Left lung (tissue), 10 donors: ENCODE results near the gene METTL1. TPM values are rescaled to one million over a fixed set of nuclear protein-coding genes. Genes with fewer than 3 reads are reported as not detected.
"Not testable (repeated sequence)": the region's sequence is repeated elsewhere in the genome, so short reads cannot be mapped to it uniquely, and the experiment has no call there.

ENCODE experiments used
- ATAC-seq: fragments of 200-7000 bp; cut with Tn5 transposase; one replicate; pipeline ENCODE4 v1.9.1; 2020; ENCODE audit warnings: moderate library complexity
- DNase-seq, 4 donors: peaks; one replicate each; pipeline ENCODE4 v3.0.0-alpha.2; 2013 to 2020
- H3K27ac ChIP-seq, 2 donors: fragments of 200-600 bp; sonication (generic) in 1 of 2; one replicate each; pipeline versions ENCODE4 v1.5.0 to v1.8.0; 2020 to 2021
- H3K27me3 ChIP-seq, 2 donors: fragments of 200-600 bp; sonication (generic) in 1 of 2; one replicate each; pipeline versions ENCODE4 v1.5.0 to v1.8.0; 2020 to 2021
- H3K36me3 ChIP-seq, 2 donors: fragments of 200-600 bp; sonication (generic) in 1 of 2; one replicate each; pipeline versions ENCODE4 v1.5.0 to v1.8.0; 2020 to 2021
- H3K4me1 ChIP-seq, 2 donors: fragments of 200-600 bp; one replicate each; pipeline ENCODE4 v1.8.0; 2021
- H3K4me3 ChIP-seq, 2 donors: fragments of 200-600 bp; sonication (generic) in 1 of 2; one replicate each; pipeline versions ENCODE4 v1.5.0 to v1.8.0; 2020 to 2021; ENCODE audit warnings: mild to moderate bottlenecking in 1 of 2
- H3K9me3 ChIP-seq, 2 donors: fragments of 200-600 bp; sonication (generic) in 1 of 2; one replicate each; pipeline versions ENCODE4 v1.5.0 to v1.8.0; 2020 to 2021
- intact Hi-C, 2 donors: fragments of 100-400 bp; cut with DNase I; formaldehyde crosslinking; loops; one replicate each; pipeline versions ENCODE4 v1.11.2 to v1.14.2; 2022
- polyA plus RNA-seq, 6 donors: library from polyadenylated mRNA; unstranded; fragments of 120-200 nt; gene quantifications; one replicate each; pipeline ENCODE4 v1.2.1, GENCODE V29; 2013; ENCODE audit not compliant: insufficient read length in 6 of 6
- total RNA-seq, 2 donors: library from RNA; stranded (reverse); fragmentation: NEBNext Ultra II Directional; extraction: Animal tissue kit (Norgen Biotek cat#: 25700); gene quantifications; one replicate each; pipeline ENCODE4 v1.2.1, GENCODE V29; 2021
- TF ChIP-seq, protein P1 (sequence below), 2 donors: fragments of 200-600 bp; sonication (generic) in 1 of 2; IDR thresholded peaks; one replicate each; pipeline versions ENCODE4 v1.5.0 to v1.8.0; 2021; ENCODE audit warnings: antibody characterized with exemption in 2 of 2
- donor health status: DM: no; HTN: yes; CAD: no.
- donor health status: DM: no; HTN: no; CAD: no.

The METTL1 gene
- total and polyA plus RNA-seq, 8 donors: 17.3 to 40.2 (median 30.6) TPM

DNA sequence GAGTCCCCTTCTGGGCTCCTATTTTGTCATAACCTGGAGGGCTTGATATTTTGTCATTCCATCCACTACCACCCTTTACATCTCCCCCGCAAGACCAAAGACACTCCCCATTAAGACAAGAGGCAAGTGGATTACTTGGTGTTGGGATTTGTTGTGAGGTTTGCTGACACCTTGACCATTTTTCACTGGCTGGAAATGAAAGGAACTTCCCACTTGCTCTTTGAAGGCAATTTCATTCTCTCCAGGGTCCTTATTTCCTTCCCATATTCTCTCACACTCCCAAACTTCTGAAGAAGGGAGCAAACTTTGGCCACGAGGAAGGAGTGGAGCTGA is 48.3 kb downstream of the METTL1 start:
- Histone ChIP-seq H3K9me3 (no peaks in the 10 kb centered on the region), H3K27me3 (peaks cover 0 to 7% of the 10 kb centered on the region in 2 donors), H3K36me3 (peaks cover 0 to 66% of the 10 kb centered on the region in 2 donors), H3K27ac (no peak overlapping the region), H3K4me3 (no peak overlapping the region), H3K4me1 (peaks cover 4 to 6% of the 10 kb centered on the region in 2 donors)
- DNase-seq (no peak), ATAC-seq (no peak)
- intact Hi-C loops: no loop called here
- TF ChIP-seq, protein P1, sequence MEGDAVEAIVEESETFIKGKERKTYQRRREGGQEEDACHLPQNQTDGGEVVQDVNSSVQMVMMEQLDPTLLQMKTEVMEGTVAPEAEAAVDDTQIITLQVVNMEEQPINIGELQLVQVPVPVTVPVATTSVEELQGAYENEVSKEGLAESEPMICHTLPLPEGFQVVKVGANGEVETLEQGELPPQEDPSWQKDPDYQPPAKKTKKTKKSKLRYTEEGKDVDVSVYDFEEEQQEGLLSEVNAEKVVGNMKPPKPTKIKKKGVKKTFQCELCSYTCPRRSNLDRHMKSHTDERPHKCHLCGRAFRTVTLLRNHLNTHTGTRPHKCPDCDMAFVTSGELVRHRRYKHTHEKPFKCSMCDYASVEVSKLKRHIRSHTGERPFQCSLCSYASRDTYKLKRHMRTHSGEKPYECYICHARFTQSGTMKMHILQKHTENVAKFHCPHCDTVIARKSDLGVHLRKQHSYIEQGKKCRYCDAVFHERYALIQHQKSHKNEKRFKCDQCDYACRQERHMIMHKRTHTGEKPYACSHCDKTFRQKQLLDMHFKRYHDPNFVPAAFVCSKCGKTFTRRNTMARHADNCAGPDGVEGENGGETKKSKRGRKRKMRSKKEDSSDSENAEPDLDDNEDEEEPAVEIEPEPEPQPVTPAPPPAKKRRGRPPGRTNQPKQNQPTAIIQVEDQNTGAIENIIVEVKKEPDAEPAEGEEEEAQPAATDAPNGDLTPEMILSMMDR (IDR thresholded peaks at IDR 0.05): no peak

DNA sequence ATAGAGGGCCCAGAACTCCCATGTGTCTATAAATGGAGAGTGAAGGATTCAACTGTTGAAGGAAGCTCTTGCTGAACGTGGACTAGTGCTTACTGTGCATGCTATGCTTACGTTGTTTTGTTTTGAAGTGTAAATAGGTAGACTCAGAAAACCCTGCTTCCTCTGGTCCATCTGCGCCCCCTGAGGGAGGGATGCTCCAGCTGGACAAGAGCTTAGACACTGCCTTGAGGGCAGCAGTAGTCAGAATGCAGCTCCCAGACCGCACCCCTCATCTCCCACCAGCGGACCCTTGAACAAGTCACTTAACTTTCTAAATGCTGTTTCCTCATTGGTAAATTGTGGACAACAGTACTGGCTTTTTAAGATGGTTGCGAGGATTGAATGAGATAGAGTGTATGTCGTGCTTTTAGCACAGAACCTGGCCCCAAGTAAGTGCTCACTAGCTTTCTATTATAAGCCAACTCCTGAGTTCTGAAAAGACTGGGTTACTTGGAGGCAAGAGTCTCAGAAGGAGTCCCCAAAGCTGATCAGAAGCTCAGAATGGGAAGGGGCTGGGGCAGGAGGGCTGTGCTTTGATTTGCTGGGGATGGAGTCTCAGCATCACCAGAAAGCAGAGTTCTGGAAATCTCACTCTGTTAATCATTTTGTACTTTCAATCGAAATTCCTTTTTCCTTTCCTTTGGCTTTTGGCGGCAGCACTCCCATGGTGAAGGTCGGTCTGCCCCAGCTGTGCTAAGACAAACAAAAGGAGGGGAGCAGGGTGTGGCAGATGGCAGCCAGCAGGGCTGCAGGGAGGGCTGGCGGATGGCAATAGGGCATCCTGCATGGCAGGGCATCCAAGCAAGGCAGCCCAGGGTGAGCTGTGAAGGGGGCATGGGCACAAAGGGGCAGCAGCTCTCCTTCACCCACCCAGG is 48.9 kb downstream of the METTL1 start:
- intact Hi-C loops: no loop called here
- TF ChIP-seq, protein P1 (IDR thresholded peaks at IDR 0.05): no peak
- Histone ChIP-seq H3K36me3 (peaks cover 0 to 66% of the 10 kb centered on the region in 2 donors), H3K27me3 (peaks cover 0 to 7% of the 10 kb centered on the region in 2 donors), H3K4me1 (peaks cover 4 to 6% of the 10 kb centered on the region in 2 donors), H3K4me3 (no peak overlapping the region), H3K27ac (no peak overlapping the region), H3K9me3 (no peaks in the 10 kb centered on the region)
- DNase-seq: no peak
- ATAC-seq: no peak

DNA sequence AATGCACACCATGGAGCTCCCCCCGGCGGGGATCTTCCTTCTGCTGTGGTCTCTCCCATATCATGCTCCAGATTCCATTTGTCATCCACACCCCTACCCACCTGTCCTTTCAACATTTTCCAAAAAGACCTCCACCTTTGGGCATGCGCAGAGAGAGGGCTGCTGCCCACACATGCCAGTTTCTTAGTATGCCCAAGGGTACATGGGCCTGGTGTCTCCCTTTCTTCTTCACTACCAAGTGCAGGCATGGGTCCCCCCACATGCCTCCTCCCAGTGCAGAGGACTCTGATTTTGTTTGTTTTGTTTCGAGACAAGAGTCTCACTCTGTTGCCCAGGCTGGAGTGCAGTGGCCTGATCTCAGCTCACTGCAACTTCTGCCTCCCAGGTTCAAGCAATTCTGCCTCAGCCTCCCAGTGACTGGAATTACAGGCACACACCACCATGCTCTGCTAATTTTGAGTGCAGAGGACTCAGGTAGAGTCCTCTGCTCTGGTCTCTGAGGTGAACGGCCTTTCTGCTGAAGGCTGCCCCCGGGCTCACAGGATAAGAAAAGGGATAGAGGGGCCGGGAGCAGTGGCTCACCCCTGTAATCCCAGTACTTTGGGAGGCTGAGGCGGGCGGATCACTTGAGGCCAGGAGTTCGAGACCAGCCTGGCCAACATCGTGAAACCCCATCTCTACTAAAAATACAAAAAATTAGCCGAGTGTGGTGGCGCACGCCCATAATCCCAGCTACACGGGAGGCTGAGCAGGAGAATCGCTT is 49.9 kb downstream of the METTL1 start:
- ATAC-seq, H3K4me3 ChIP-seq, H3K4me1 ChIP-seq, intact Hi-C loops, H3K27ac ChIP-seq, DNase-seq, H3K27me3 ChIP-seq, H3K9me3 ChIP-seq: not testable (repeated sequence)
- peaks cover 0 to 66% of the 10 kb centered on the region in 2 donors for H3K36me3 ChIP-seq

DNA sequence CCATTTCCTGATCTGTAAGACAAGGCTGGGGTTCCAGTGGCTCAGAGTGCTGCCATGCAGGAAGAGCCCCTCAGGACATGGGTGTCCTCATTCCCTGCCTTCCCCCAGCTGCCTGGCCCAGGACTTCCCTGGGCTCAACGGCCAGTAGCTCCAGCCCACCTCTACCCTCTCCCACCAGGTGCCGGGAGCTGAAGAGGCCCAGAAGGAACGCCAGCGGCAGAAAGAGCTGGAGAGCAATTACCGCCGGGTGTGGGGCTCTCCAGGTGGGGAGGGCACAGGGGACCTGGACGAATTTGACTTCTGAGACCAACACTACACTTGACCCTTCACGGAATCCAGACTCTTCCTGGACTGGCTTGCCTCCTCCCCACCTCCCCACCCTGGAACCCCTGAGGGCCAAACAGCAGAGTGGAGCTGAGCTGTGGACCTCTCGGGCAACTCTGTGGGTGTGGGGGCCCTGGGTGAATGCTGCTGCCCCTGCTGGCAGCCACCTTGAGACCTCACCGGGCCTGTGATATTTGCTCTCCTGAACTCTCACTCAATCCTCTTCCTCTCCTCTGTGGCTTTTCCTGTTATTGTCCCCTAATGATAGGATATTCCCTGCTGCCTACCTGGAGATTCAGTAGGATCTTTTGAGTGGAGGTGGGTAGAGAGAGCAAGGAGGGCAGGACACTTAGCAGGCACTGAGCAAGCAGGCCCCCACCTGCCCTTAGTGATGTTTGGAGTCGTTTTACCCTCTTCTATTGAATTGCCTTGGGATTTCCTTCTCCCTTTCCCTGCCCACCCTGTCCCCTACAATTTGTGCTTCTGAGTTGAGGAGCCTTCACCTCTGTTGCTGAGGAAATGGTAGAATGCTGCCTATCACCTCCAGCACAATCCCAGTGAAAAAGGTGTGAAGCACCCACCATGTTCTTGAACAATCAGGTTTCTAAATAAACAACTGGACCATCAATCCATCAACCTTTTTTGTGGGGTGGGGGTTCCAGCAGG is 51.0 kb downstream of the METTL1 start:
- Histone ChIP-seq H3K36me3 (peaks cover 0 to 66% of the 10 kb centered on the region in 2 donors), H3K9me3 (no peaks in the 10 kb centered on the region), H3K27ac (no peak overlapping the region), H3K27me3 (no peaks in the 10 kb centered on the region), H3K4me1 (peaks cover 0 to 3% of the 10 kb centered on the region in 2 donors), H3K4me3 (no peak overlapping the region)
- no peak for DNase-seq
- ATAC-seq: no peak
- TF ChIP-seq, protein P1 (IDR thresholded peaks at IDR 0.05): no peak
- intact Hi-C loops: no loop called here
